ENCODE data around the gene TADA1. TPM values are rescaled to one million over a fixed set of nuclear protein-coding genes. Genes with fewer than 3 reads are reported as not detected.

Gene TADA1
- total RNA-seq, 1 experiment from 2014 or later = 16.0 TPM

GRCh38 chr1:166876540-166876838 lies 425 bp upstream of the TADA1 start:
- Histone ChIP-seq H3K9me3 (ENCODE audit: control insufficient read depth in 1 of 2, insufficient read depth in 1 of 2, low read depth in 1 of 2, low read length in 2 of 2) (no peaks in the 10 kb centered on the region), H3K27me3 (ENCODE audit: insufficient read depth, low read length) (no peaks in the 10 kb centered on the region), H3K9me2 (ENCODE audit: insufficient read depth) (no peaks in the 10 kb centered on the region; the same call in 1 of the 2 replicates), H3K27ac (ENCODE audit: low read depth, low read length) (no peak overlapping the region), H2AFZ (ENCODE audit: low read depth, low read length, poor library complexity, severe bottlenecking) (peak overlapping the region; percentile 84), H3K4me1 (ENCODE audit: control insufficient read depth in 1 of 2, insufficient read depth in 2 of 2, low read length in 2 of 2) (peaks cover 15 to 21% of the 10 kb centered on the region in 2 experiments), H3K4me2 (ENCODE audit: low read length) (peak overlapping the region; percentile 88), H3K36me3 (ENCODE audit: control insufficient read depth in 1 of 2, insufficient read depth in 2 of 2, low read length in 2 of 2) (no peaks in the 10 kb centered on the region), H3K79me2 (ENCODE audit: insufficient read depth, low read length) (peaks cover 42% of the 10 kb centered on the region), H3K9ac (ENCODE audit: low read length) (peak overlapping the region; percentile 91), H3K4me3 (replicated peaks in 1 of 2; ENCODE audit: low read depth in 1 of 2, low read length in 2 of 2) (peak overlapping the region; percentile 69 to 71), H4K20me1 (ENCODE audit: insufficient read depth) (0 out of 2 replicates have a peak, but pooled peaks cover 2% of the 10 kb centered on the region)
- ChIA-PET RAD21 (ENCODE audit: low non-redundant PET in 1 of 2, low total read pairs in 2 of 2, uncharacterized antibody in 2 of 2, unreplicated experiment in 2 of 2) (no interaction called here), POLR2A (interaction anchor here (0.8 kb wide), 2 partner anchors 9 to 38 kb away, joined by 3 read pairs; partner anchors contain the start of gene POGK), CTCF (interaction anchor here (1.6 to 2.0 kb wide), 2 partner anchors 33 to 182 kb away, joined by 8 to 11 read pairs; no protein-coding TSS in a partner anchor)
- no TSS peak for BruUV-seq (replicated peaks)
- DNase-seq (ENCODE audit: low read depth, low spot score) = no peak
- intact Hi-C loops (cut with micrococcal nuclease) = no loop called here
- ATAC-seq = no peak
- TF ChIP-seq ZBTB33 (IDR thresholded peaks at IDR 0.05; ENCODE audit: extremely low read depth, insufficient replicate concordance, low read length) (no peak), CEBPB (IDR thresholded peaks at IDR 0.05; ENCODE audit: low read depth) (no peak), ELF1 (IDR thresholded peaks at IDR 0.05; ENCODE audit: borderline replicate concordance, low read depth) (no peak), ATF3 (IDR thresholded peaks at IDR 0.05) (no peak), CTCF (IDR thresholded peaks at IDR 0.05 in 2 of 3, conservative IDR thresholded peaks at IDR 0.05 in 1 of 3; ENCODE audit: borderline replicate concordance in 1 of 3, insufficient read depth in 1 of 3, low read depth in 2 of 3, low read length in 2 of 3) (peak in 1 of 3 experiments; percentile 25; a peak in 3 of 6 replicates), SIN3A (IDR thresholded peaks at IDR 0.05; ENCODE audit: low read depth) (no peak; the same call in 1 of the 2 replicates), FOSL1 (IDR thresholded peaks at IDR 0.05; ENCODE audit: low read depth) (peak; percentile 21; the same call in 1 of the 2 replicates), SP1 (IDR thresholded peaks at IDR 0.05; ENCODE audit: low read depth) (no peak), ZNF274 (IDR thresholded peaks at IDR 0.05; ENCODE audit: low read depth, low read length) (no peak), CBX3 (IDR thresholded peaks at IDR 0.05; ENCODE audit: low read depth) (no peak), MAX (IDR thresholded peaks at IDR 0.05) (no peak), YY1 (IDR thresholded peaks at IDR 0.05; ENCODE audit: extremely low read depth, insufficient replicate concordance, low read depth, low read length) (no peak), TCF7L2 (IDR thresholded peaks at IDR 0.05; ENCODE audit: borderline replicate concordance, extremely low read depth, insufficient read depth, insufficient read length) (no peak), EZH2 (IDR thresholded peaks at IDR 0.05) (no peak), EGR1 (IDR thresholded peaks at IDR 0.05; ENCODE audit: low read depth) (no peak), ZFX (IDR thresholded peaks at IDR 0.05) (no peak), EZH2phosphoT487 (IDR thresholded peaks at IDR 0.05; ENCODE audit: borderline replicate concordance) (no peak), RAD21 (IDR thresholded peaks at IDR 0.05; ENCODE audit: low read depth) (no peak; the same call in 1 of the 2 replicates), POLR2AphosphoS5 (IDR thresholded peaks at IDR 0.05; ENCODE audit: low read depth, low read length) (peak; percentile 49; the same call in 1 of the 2 replicates), JUND (IDR thresholded peaks at IDR 0.05) (no peak), SRF (IDR thresholded peaks at IDR 0.05; ENCODE audit: low read depth) (no peak)
